Measurements from ENCODE around the gene MTMR11. TPM values are rescaled to one million over a fixed set of nuclear protein-coding genes. Genes with fewer than 3 reads are reported as not detected.
A peak's percentile ranks its signal among the peaks of the same experiment; 100 is the strongest.

Gene MTMR11
- total RNA-seq, 1 experiment from 2014 or later, result 3.9 TPM

DNA sequence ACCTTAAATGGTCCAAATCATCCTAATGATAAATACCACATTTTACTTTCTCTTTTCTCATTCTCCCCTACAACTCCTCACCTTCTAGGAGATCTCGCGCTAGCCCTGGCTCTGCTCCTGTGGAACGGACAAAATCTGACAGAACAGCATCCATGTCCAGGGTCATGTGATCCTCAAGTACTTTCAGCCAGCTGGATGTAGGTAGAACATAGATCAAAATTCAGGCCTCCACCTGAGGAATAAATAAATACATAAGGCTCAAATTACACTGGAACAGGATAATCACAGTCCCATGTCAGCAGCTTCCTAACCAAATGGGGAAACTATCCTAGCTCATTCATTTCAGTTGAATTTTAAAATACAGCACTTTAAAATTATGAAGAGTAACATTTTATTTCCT lies 40.7 kb upstream of the MTMR11 start:
- no peak for DNase-seq
- Histone ChIP-seq H3K79me2 (ENCODE audit: insufficient read depth, low read length) (peaks cover 3% of the 10 kb centered on the region; the same call in 1 of the 2 replicates), H3K27me3 (ENCODE audit: insufficient read depth, low read length) (no peaks in the 10 kb centered on the region), H3T11ph (ENCODE audit: low read length) (no peak overlapping the region), H3K27ac (ENCODE audit: insufficient read length, low read depth, low read length) (no peak overlapping the region), H4K20me1 (ENCODE audit: control insufficient read depth, insufficient read depth, insufficient read length) (no peaks in the 10 kb centered on the region), H4K5ac (ENCODE audit: insufficient read length, low read depth, low read length) (no peak overlapping the region), H3K23me2 (ENCODE audit: insufficient read length, low read depth, low read length, poor library complexity, severe bottlenecking) (no peaks in the 10 kb centered on the region), H4K8ac (replicated peaks; ENCODE audit: insufficient read length, low read depth, low read length) (no peak overlapping the region), H3K23ac (ENCODE audit: insufficient read length, low read depth, low read length) (no peak overlapping the region), H2BK5ac (ENCODE audit: insufficient read length, low read length) (no peak overlapping the region), H4K91ac (ENCODE audit: insufficient read length, low read depth, low read length) (no peak overlapping the region), H2BK20ac (ENCODE audit: low read depth, low read length, poor library complexity, severe bottlenecking) (no peak overlapping the region), H3K4ac (ENCODE audit: low read depth, low read length) (no peak overlapping the region), H2BK12ac (ENCODE audit: insufficient read length, low read depth, low read length) (no peak overlapping the region), H3K4me1 (ENCODE audit: insufficient read depth, low read length) (no peaks in the 10 kb centered on the region), H2BK120ac (ENCODE audit: low read depth, low read length, poor library complexity, severe bottlenecking) (no peak overlapping the region), H2BK15ac (ENCODE audit: low read depth, low read length) (no peak overlapping the region), H2AK5ac (ENCODE audit: insufficient read length, low read length) (no peak overlapping the region), H3K18ac (ENCODE audit: insufficient read length, low read depth, low read length) (no peak overlapping the region), H3K9ac (ENCODE audit: extremely low read depth, insufficient read length, low read length) (no peak overlapping the region), H3K14ac (ENCODE audit: insufficient read depth, low read length) (no peak overlapping the region), H3K4me2 (ENCODE audit: insufficient read depth, insufficient read length, low read length) (no peak overlapping the region), H3K56ac (ENCODE audit: insufficient read length, low read depth, low read length) (no peak overlapping the region), H3K79me1 (ENCODE audit: insufficient read depth, low read depth, low read length, poor library complexity, severe bottlenecking) (peaks cover 3% of the 10 kb centered on the region), H3K9me3 (ENCODE audit: control insufficient read depth, low read depth, low read length) (no peaks in the 10 kb centered on the region), H2AFZ (ENCODE audit: low read length) (no peak overlapping the region)
- Mint-ChIP-seq H3K4me1 (no peaks in the 10 kb centered on the region; a peak in 1 of 4 replicates), H3K27me3 (ENCODE audit: low read depth) (no peaks in the 10 kb centered on the region), H3K9me3 (no peaks in the 10 kb centered on the region), H3K27ac (peak overlapping the region in 2 of 3 experiments; percentile 6 to 23; a peak in 3 of 7 replicates), H3K4me3 (no peak overlapping the region; a peak in 1 of 5 replicates), H3K36me3 (ENCODE audit: insufficient read depth in 1 of 3, low read depth in 3 of 3) (peaks cover 19 to 35% (median 31%) of the 10 kb centered on the region in 3 experiments)
- no peak for TF ChIP-seq CTCF (conservative IDR thresholded peaks at IDR 0.05)
- WGBS (ENCODE audit: extremely low coverage, insufficient read length, low lambda C conversion rate), result no CpG with 5 or more reads among the region's 3 CpGs

All from H9 (cell line).